Left ventricle myocardium inferior (tissue), 1 donor: ENCODE measurements around the gene SHANK2. TPM values are rescaled to one million over a fixed set of nuclear protein-coding genes. Genes with fewer than 3 reads are reported as not detected.

Experiments used
- DNase-seq: peaks from one replicate; pipeline ENCODE4 v3.0.0-alpha.2; 2020
- H3K27ac ChIP-seq: fragments of 200-600 bp; replicated peaks from 2 replicates; pipeline ENCODE4 v1.8.0; 2021
- H3K27me3 ChIP-seq: fragments of 200-600 bp; 2 replicates; pipeline ENCODE4 v1.8.0; 2021; ENCODE audit warnings: low read depth
- H3K36me3 ChIP-seq: fragments of 200-600 bp; 2 replicates; pipeline ENCODE4 v1.8.0; 2021
- H3K4me1 ChIP-seq: fragments of 200-600 bp; 2 replicates; pipeline ENCODE4 v1.8.0; 2021
- H3K4me3 ChIP-seq: fragments of 200-600 bp; 2 replicates; pipeline ENCODE4 v1.8.0; 2021; ENCODE audit warnings: mild to moderate bottlenecking, moderate library complexity
- H3K9me3 ChIP-seq: fragments of 200-600 bp; replicated peaks from 2 replicates; pipeline ENCODE4 v1.8.0; 2021
- intact Hi-C: fragments of 100-400 bp; cut with micrococcal nuclease; formaldehyde crosslinking; loops from one replicate; pipeline ENCODE4 v1.11.0; 2022
- total RNA-seq: library from RNA; stranded (reverse); fragmentation: NEBNext Ultra II Directional; extraction: Animal tissue kit (Norgen Biotek cat#: 25700); gene quantifications from one replicate; pipeline ENCODE4 v1.2.1, GENCODE V29; 2021
- TF ChIP-seq, protein P1 (sequence below): fragments of 200-600 bp; IDR thresholded peaks from 2 replicates; pipeline ENCODE4 v1.8.0; 2021; ENCODE audit warnings: antibody characterized with exemption, mild to moderate bottlenecking, borderline replicate concordance
- donor health status: DM: no; HTN: yes; CAD: no; lungs with severe emphysema.

Gene SHANK2
- total RNA-seq, 1 donor from 2014 or later = 0.27 TPM

DNA sequence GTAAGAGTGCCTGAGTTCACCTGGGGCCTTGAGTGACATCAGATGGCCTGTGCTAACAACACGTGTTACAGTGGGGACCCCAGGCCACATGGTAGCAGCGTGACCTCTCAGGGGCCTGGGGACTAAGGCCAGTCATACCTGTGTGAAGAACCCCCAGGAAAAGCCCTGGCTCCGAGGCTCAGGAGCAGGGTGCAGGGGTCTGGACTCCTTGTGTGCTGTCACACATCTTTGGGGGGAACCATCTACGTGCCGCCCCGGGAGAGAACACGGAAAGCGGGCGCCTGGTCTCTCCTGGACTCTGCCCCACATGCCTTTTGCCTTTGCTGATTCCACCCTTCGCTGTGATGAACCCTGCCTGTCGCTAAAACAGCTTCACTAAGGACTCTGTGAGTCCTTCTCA lies 48.7 kb downstream of the SHANK2 start:
- Histone ChIP-seq H3K27me3 (peaks cover 74% of the 10 kb centered on the region), H3K9me3 (no peaks in the 10 kb centered on the region), H3K4me3 (no peak overlapping the region), H3K4me1 (no peaks in the 10 kb centered on the region), H3K36me3 (no peaks in the 10 kb centered on the region), H3K27ac (no peak overlapping the region)
- no peak for DNase-seq
- TF ChIP-seq, protein P1, sequence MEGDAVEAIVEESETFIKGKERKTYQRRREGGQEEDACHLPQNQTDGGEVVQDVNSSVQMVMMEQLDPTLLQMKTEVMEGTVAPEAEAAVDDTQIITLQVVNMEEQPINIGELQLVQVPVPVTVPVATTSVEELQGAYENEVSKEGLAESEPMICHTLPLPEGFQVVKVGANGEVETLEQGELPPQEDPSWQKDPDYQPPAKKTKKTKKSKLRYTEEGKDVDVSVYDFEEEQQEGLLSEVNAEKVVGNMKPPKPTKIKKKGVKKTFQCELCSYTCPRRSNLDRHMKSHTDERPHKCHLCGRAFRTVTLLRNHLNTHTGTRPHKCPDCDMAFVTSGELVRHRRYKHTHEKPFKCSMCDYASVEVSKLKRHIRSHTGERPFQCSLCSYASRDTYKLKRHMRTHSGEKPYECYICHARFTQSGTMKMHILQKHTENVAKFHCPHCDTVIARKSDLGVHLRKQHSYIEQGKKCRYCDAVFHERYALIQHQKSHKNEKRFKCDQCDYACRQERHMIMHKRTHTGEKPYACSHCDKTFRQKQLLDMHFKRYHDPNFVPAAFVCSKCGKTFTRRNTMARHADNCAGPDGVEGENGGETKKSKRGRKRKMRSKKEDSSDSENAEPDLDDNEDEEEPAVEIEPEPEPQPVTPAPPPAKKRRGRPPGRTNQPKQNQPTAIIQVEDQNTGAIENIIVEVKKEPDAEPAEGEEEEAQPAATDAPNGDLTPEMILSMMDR = no peak
- intact Hi-C loops = no loop called here

DNA sequence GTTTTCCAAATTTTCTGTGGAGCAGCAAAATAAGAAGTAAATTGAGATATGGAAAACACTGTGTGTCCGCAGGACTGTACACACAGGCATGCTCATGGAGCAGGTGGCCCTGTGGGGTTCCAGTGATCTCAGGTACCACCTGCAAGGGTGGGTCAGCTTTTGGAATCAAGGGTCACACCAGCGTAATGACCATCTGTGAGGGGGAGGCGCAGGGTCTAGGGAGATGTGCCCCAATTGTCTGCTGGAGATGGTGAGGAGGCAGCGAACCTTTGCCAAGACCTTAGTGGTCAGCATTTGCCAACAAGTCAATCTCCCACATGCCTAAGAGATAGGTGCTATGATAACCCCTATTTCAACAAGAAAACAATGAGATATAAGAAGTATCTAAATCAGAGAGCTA lies 49.4 kb downstream of the SHANK2 start:
- H3K4me3 ChIP-seq = no peak overlapping the region
- no peaks in the 10 kb centered on the region for H3K9me3 ChIP-seq
- no peaks in the 10 kb centered on the region for H3K36me3 ChIP-seq
- no peak overlapping the region for H3K27ac ChIP-seq
- TF ChIP-seq, protein P1 = no peak
- H3K4me1 ChIP-seq = no peaks in the 10 kb centered on the region
- intact Hi-C loops = no loop called here
- H3K27me3 ChIP-seq = peaks cover 74% of the 10 kb centered on the region
- DNase-seq = no peak

DNA sequence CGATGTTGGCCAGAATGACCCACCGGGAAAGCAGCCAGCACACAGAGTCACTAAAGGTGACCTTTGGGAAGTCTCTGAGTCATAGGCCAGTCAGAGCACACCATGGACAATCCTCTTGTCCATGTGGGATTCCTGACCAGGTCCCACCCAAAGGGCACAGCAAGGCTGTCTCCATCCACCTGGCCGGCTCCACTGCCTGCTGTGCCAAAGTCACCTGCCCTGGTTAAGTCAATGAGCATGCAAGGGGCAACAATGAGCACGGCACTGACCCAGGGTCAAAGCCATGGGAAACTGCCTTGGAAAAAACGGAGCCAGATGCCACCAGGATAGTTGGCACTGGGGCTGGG lies 49.8 kb downstream of the SHANK2 start:
- no peaks in the 10 kb centered on the region for H3K36me3 ChIP-seq
- peaks cover 74% of the 10 kb centered on the region for H3K27me3 ChIP-seq
- intact Hi-C loops = no loop called here
- no peak for DNase-seq
- H3K27ac ChIP-seq = no peak overlapping the region
- no peak overlapping the region for H3K4me3 ChIP-seq
- H3K9me3 ChIP-seq = no peaks in the 10 kb centered on the region
- TF ChIP-seq, protein P1 = no peak
- H3K4me1 ChIP-seq = no peaks in the 10 kb centered on the region

Other genes starting within 250 kb of the SHANK2 start
- 39.1 TPM for gene DHCR7, start 195.8 kb upstream of the SHANK2 start, total RNA-seq
- 17.5 TPM for gene NADSYN1, start 200.6 kb upstream of the SHANK2 start, total RNA-seq